Brain microvascular endothelial cell (primary cell): ENCODE measurements around the gene VDR.

ENCODE experiments used
- DNase-seq: peaks from one replicate; pipeline ENCODE4 v3.0.0-alpha.2; 2020
- H3K27ac ChIP-seq: fragments of 250-450 bp; sonication (Bioruptor Pico); 2 replicates; pipeline ENCODE4 v1.5.1; 2020; ENCODE audit warnings: mild to moderate bottlenecking, moderate library complexity
- H3K27me3 ChIP-seq: fragments of 250-450 bp; sonication (Bioruptor Pico); replicated peaks from 2 replicates; pipeline ENCODE4 v1.5.1; 2020; ENCODE audit warnings: mild to moderate bottlenecking
- H3K36me3 ChIP-seq: fragments of 250-450 bp; sonication (Bioruptor Pico); replicated peaks from 2 replicates; pipeline ENCODE4 v1.5.1; 2020; ENCODE audit warnings: mild to moderate bottlenecking
- H3K4me3 ChIP-seq: 2 replicates; pipeline ENCODE4 v1.5.1; 2011; ENCODE audit warnings: low read depth, mild to moderate bottlenecking, control low read depth, low read length, moderate library complexity
- in situ Hi-C: cut with HindIII; loops from 2 replicates; pipeline ENCODE4 v1.10.0; 2017; ENCODE audit warnings: low sequenced_read_pairs, low pct_ligation_motif_present
- TF ChIP-seq, protein P1 (sequence below): IDR thresholded peaks from 2 replicates; pipeline ENCODE4 v1.5.1; 2011; ENCODE audit warnings: low read depth, mild to moderate bottlenecking, moderate library complexity, low read length, control low read depth, inconsistent platforms; ENCODE audit errors: missing control alignments

The VDR gene

GRCh38 chr12:47854531-47854930, 50.3 kb downstream of the VDR start:
- in situ Hi-C loops = no loop called here
- TF ChIP-seq, protein P1, sequence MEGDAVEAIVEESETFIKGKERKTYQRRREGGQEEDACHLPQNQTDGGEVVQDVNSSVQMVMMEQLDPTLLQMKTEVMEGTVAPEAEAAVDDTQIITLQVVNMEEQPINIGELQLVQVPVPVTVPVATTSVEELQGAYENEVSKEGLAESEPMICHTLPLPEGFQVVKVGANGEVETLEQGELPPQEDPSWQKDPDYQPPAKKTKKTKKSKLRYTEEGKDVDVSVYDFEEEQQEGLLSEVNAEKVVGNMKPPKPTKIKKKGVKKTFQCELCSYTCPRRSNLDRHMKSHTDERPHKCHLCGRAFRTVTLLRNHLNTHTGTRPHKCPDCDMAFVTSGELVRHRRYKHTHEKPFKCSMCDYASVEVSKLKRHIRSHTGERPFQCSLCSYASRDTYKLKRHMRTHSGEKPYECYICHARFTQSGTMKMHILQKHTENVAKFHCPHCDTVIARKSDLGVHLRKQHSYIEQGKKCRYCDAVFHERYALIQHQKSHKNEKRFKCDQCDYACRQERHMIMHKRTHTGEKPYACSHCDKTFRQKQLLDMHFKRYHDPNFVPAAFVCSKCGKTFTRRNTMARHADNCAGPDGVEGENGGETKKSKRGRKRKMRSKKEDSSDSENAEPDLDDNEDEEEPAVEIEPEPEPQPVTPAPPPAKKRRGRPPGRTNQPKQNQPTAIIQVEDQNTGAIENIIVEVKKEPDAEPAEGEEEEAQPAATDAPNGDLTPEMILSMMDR = no peak
- Histone ChIP-seq H3K36me3 (peaks cover 13% of the 10 kb centered on the region), H3K27ac (no peak overlapping the region), H3K4me3 (no peak overlapping the region), H3K27me3 (no peaks in the 10 kb centered on the region)
- DNase-seq = no peak

GRCh38 chr12:47852096-47852571, 52.7 kb downstream of the VDR start:
- H3K27me3 ChIP-seq = no peaks in the 10 kb centered on the region
- in situ Hi-C loops = no loop called here
- TF ChIP-seq, protein P1 = no peak
- no peak for DNase-seq
- no peak overlapping the region for H3K27ac ChIP-seq
- no peak overlapping the region for H3K4me3 ChIP-seq
- H3K36me3 ChIP-seq = peaks cover 13% of the 10 kb centered on the region

DNA sequence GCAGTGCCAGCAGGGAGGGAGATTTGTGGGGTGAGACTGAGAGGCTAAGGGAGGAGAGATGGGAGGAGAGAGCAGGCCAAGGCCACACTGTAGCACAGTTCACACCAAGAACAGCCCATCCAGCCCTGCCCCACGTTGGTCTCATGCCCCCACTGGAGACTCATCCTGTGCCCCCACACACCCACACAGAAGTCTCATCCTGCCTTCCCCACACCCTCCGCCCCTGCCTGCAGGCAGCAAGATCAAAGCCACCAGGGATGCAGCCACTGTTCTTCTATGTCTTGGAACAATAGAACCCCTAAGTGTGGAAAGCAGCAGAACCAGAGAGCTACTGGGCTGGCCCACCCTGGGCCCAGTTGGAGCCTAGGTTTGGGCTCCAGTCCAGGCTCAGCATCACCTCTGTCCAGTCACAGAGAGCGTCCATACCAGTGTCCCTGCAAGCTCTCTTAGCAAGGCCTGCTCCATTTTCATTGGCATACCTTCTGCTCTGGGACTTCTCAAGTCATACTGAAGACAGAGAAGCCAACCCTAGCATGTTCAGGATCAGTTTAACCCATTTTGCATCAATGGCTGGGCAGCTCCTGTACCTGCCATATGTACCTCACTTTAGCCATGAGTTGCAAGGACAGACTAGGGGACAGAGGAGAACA, 53.4 kb downstream of the VDR start:
- H3K4me3 ChIP-seq = no peak overlapping the region
- in situ Hi-C loops = no loop called here
- TF ChIP-seq, protein P1 = no peak
- H3K36me3 ChIP-seq = peaks cover 11% of the 10 kb centered on the region
- DNase-seq = no peak
- H3K27me3 ChIP-seq = no peaks in the 10 kb centered on the region
- H3K27ac ChIP-seq = no peak overlapping the region

DNA sequence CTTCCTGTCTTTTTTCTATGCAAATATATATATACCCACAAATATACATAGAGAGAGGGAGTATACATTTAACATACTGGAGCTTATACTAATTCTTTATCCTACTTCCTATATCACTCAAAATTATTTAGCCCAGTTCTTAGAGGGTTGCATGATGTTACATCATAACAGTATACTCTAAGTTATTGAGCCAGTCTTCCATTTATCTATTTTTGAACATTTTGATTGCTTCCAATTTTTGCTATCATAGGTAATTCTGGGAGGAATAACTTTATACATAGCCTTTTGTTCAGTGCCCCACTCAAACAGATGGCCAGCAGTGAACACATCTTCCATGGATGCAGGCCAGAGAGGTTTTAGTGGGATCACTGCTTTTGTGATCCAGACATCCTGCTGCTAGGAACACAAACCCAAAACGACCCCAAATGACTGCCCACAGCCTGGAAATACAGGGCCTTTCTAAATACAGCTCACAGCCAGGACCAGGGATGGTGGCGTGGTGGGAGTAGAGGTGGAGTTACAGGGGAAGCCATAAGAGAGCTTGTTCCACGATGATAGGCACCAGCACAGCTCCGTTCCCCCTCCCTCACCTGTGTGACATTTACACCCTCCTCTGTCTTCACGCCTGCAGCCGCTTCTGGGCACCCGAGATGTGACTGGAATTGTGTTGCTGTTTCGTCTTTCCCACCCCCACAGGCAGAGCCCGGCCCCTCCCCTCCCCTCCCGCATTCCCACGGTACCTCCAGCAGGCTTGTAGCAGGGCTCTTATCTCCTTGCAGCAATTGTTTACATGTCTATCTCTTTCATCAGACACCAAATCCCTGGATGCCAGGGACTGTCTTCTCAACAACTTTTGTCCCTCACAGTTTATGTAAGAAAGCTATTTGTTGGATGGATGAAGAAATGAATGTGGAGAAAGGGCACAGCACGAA, 54.4 kb downstream of the VDR start:
- no peak overlapping the region for H3K27ac ChIP-seq
- in situ Hi-C loops = no loop called here
- H3K27me3 ChIP-seq = no peaks in the 10 kb centered on the region
- TF ChIP-seq, protein P1 = no peak
- H3K36me3 ChIP-seq = peaks cover 16% of the 10 kb centered on the region
- DNase-seq = no peak
- H3K4me3 ChIP-seq = no peak overlapping the region

DNA sequence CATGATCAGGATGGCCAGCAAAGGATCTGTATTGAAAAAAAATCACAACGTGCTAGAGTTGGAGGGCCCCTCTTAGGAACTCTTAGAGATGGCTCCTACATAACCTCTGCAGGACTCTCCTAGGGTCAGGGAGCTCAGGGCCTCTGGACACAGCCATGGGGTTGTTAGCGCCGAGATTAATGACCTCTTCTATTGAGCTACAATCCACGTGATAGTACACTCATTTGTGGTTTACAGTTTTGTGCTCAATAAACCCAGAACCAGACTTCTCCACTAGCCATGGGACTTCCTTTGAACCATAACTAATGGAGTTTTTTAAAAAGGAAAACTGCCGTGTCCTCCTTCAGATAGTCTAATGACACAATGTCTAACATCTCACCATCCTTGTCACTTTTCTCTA, 55.5 kb downstream of the VDR start:
- H3K4me3 ChIP-seq = no peak overlapping the region
- in situ Hi-C loops = no loop called here
- no peaks in the 10 kb centered on the region for H3K27me3 ChIP-seq
- TF ChIP-seq, protein P1 = no peak
- DNase-seq = no peak
- H3K36me3 ChIP-seq = peaks cover 13% of the 10 kb centered on the region
- H3K27ac ChIP-seq = no peak overlapping the region
